IPS-18a (cell line): ENCODE results near the gene MRC2.

Source experiments
- H3K27ac ChIP-seq: one replicate; pipeline ENCODE4 v1.5.1; 2013; ENCODE audit warnings: low read length
- H3K27me3 ChIP-seq: one replicate; pipeline ENCODE4 v1.6.1; 2013; ENCODE audit warnings: mild to moderate bottlenecking, low read length; ENCODE audit not compliant: control insufficient read depth, insufficient read depth
- H3K36me3 ChIP-seq: one replicate; pipeline ENCODE4 v1.6.1; 2013; ENCODE audit warnings: low read depth, low read length; ENCODE audit not compliant: control insufficient read depth
- H3K4me1 ChIP-seq: one replicate; pipeline ENCODE4 v1.6.1; 2013; ENCODE audit warnings: low read depth, low read length; ENCODE audit not compliant: control insufficient read depth
- H3K4me3 ChIP-seq: one replicate; pipeline ENCODE4 v1.5.1; 2013; ENCODE audit warnings: low read length
- H3K9ac ChIP-seq: one replicate; pipeline ENCODE4 v1.6.1; 2013; ENCODE audit warnings: mild to moderate bottlenecking, low read length, moderate library complexity
- H3K9me3 ChIP-seq: one replicate; pipeline ENCODE4 v1.6.1; 2013; ENCODE audit warnings: low read depth, low read length; ENCODE audit not compliant: control insufficient read depth

MRC2 gene

GRCh38 chr17:62676952-62677596 lies 49.6 kb downstream of the MRC2 start:
- no peaks in the 10 kb centered on the region for H3K36me3 ChIP-seq
- no peaks in the 10 kb centered on the region for H3K27me3 ChIP-seq
- no peak overlapping the region for H3K9ac ChIP-seq
- no peaks in the 10 kb centered on the region for H3K4me1 ChIP-seq
- H3K27ac ChIP-seq = no peak overlapping the region
- H3K4me3 ChIP-seq = no peak overlapping the region
- no peaks in the 10 kb centered on the region for H3K9me3 ChIP-seq

- no peaks in the 10 kb centered on the region for H3K36me3 ChIP-seq
- H3K4me1 ChIP-seq = no peaks in the 10 kb centered on the region
- no peak overlapping the region for H3K4me3 ChIP-seq
- no peaks in the 10 kb centered on the region for H3K27me3 ChIP-seq
- no peak overlapping the region for H3K9ac ChIP-seq
- H3K27ac ChIP-seq = no peak overlapping the region
- no peaks in the 10 kb centered on the region for H3K9me3 ChIP-seq
Observed at GRCh38 chr17:62678214-62678919, 50.9 kb downstream of the MRC2 start.

GRCh38 chr17:62679866-62680377 lies 52.5 kb downstream of the MRC2 start:
- Histone ChIP-seq H3K9ac (no peak overlapping the region), H3K27me3 (no peaks in the 10 kb centered on the region), H3K36me3 (no peaks in the 10 kb centered on the region), H3K27ac (no peak overlapping the region), H3K4me1 (no peaks in the 10 kb centered on the region), H3K9me3 (no peaks in the 10 kb centered on the region), H3K4me3 (no peak overlapping the region)

GRCh38 chr17:62680541-62681052 lies 53.1 kb downstream of the MRC2 start:
- no peaks in the 10 kb centered on the region for H3K27me3 ChIP-seq
- H3K36me3 ChIP-seq = no peaks in the 10 kb centered on the region
- H3K9ac ChIP-seq = no peak overlapping the region
- no peaks in the 10 kb centered on the region for H3K4me1 ChIP-seq
- no peak overlapping the region for H3K4me3 ChIP-seq
- H3K9me3 ChIP-seq = no peaks in the 10 kb centered on the region
- no peak overlapping the region for H3K27ac ChIP-seq

- Histone ChIP-seq H3K9ac (no peak overlapping the region), H3K27me3 (no peaks in the 10 kb centered on the region), H3K4me1 (no peaks in the 10 kb centered on the region), H3K27ac (no peak overlapping the region), H3K9me3 (no peaks in the 10 kb centered on the region), H3K4me3 (no peak overlapping the region), H3K36me3 (no peaks in the 10 kb centered on the region)
Observed at GRCh38 chr17:62681061-62681938, 53.8 kb downstream of the MRC2 start.

GRCh38 chr17:62681939-62682381 lies 54.5 kb downstream of the MRC2 start:
- Histone ChIP-seq H3K36me3 (no peaks in the 10 kb centered on the region), H3K9ac (no peak overlapping the region), H3K4me3 (no peak overlapping the region), H3K27me3 (no peaks in the 10 kb centered on the region), H3K4me1 (no peaks in the 10 kb centered on the region), H3K9me3 (no peaks in the 10 kb centered on the region), H3K27ac (no peak overlapping the region)

GRCh38 chr17:62684179-62684578 lies 56.7 kb downstream of the MRC2 start:
- no peak overlapping the region for H3K4me3 ChIP-seq
- H3K9me3 ChIP-seq = no peaks in the 10 kb centered on the region
- no peaks in the 10 kb centered on the region for H3K36me3 ChIP-seq
- H3K27me3 ChIP-seq = no peaks in the 10 kb centered on the region
- no peaks in the 10 kb centered on the region for H3K4me1 ChIP-seq
- no peak overlapping the region for H3K9ac ChIP-seq
- H3K27ac ChIP-seq = no peak overlapping the region

- Histone ChIP-seq H3K27me3 (no peaks in the 10 kb centered on the region), H3K9me3 (no peaks in the 10 kb centered on the region), H3K36me3 (no peaks in the 10 kb centered on the region), H3K27ac (no peak overlapping the region), H3K4me3 (no peak overlapping the region), H3K9ac (no peak overlapping the region), H3K4me1 (no peaks in the 10 kb centered on the region)
Observed at GRCh38 chr17:62687997-62688396, 60.5 kb downstream of the MRC2 start.

- Histone ChIP-seq H3K36me3 (no peaks in the 10 kb centered on the region), H3K9ac (no peak overlapping the region), H3K27me3 (no peaks in the 10 kb centered on the region), H3K9me3 (no peaks in the 10 kb centered on the region), H3K27ac (no peak overlapping the region), H3K4me1 (peaks cover 3% of the 10 kb centered on the region), H3K4me3 (no peak overlapping the region)
Observed at GRCh38 chr17:62688398-62689160, 61.1 kb downstream of the MRC2 start.

GRCh38 chr17:62689441-62690167 lies 62.1 kb downstream of the MRC2 start:
- H3K27ac ChIP-seq = no peak overlapping the region
- peaks cover 10% of the 10 kb centered on the region for H3K4me1 ChIP-seq
- no peaks in the 10 kb centered on the region for H3K27me3 ChIP-seq
- H3K9ac ChIP-seq = no peak overlapping the region
- H3K36me3 ChIP-seq = no peaks in the 10 kb centered on the region
- H3K9me3 ChIP-seq = no peaks in the 10 kb centered on the region
- no peak overlapping the region for H3K4me3 ChIP-seq
